CD4-positive, alpha-beta T cell treated with Interleukin-6 at 100 ng/mL for 8 hours (primary cell): ENCODE data around the gene ARHGAP22.

ENCODE experiments used
- DNase-seq: peaks from one replicate; pipeline ENCODE4 v3.0.0-alpha.2; 2020; ENCODE audit warnings: mixed read lengths, low spot score

ARHGAP22 gene

GRCh38 chr10:48552946-48553564 lies 51.8 kb downstream of the ARHGAP22 start:
- DNase-seq, result no peak

GRCh38 chr10:48551861-48552591 lies 52.8 kb downstream of the ARHGAP22 start:
- DNase-seq, result no peak

GRCh38 chr10:48550977-48551376 lies 53.9 kb downstream of the ARHGAP22 start:
- DNase-seq, result no peak

GRCh38 chr10:48550071-48550691 lies 54.7 kb downstream of the ARHGAP22 start:
- DNase-seq, result no peak

GRCh38 chr10:48549236-48549635 lies 55.6 kb downstream of the ARHGAP22 start:
- DNase-seq, result no peak

GRCh38 chr10:48548531-48549135 lies 56.2 kb downstream of the ARHGAP22 start:
- DNase-seq, result no peak

GRCh38 chr10:48547981-48548380 lies 56.9 kb downstream of the ARHGAP22 start:
- no peak for DNase-seq

GRCh38 chr10:48547061-48547895 lies 57.6 kb downstream of the ARHGAP22 start:
- no peak for DNase-seq

- DNase-seq, result no peak
Observed at GRCh38 chr10:48545462-48546145, 59.3 kb downstream of the ARHGAP22 start.

GRCh38 chr10:48543182-48543844 lies 61.6 kb downstream of the ARHGAP22 start:
- no peak for DNase-seq

- DNase-seq, result no peak
Observed at GRCh38 chr10:48542471-48543181, 62.2 kb downstream of the ARHGAP22 start.

GRCh38 chr10:48541144-48541795 lies 63.6 kb downstream of the ARHGAP22 start:
- DNase-seq, result no peak

GRCh38 chr10:48538611-48539010 lies 66.3 kb downstream of the ARHGAP22 start:
- no peak for DNase-seq

GRCh38 chr10:48536916-48537890 lies 67.7 kb downstream of the ARHGAP22 start:
- no peak for DNase-seq

GRCh38 chr10:48536156-48536500 lies 68.7 kb downstream of the ARHGAP22 start:
- DNase-seq, result no peak

- no peak for DNase-seq
Observed at GRCh38 chr10:48535416-48536155, 69.3 kb downstream of the ARHGAP22 start.

GRCh38 chr10:48533951-48534720 lies 70.7 kb downstream of the ARHGAP22 start:
- DNase-seq, result no peak
